Brain microvascular endothelial cell (primary cell): ENCODE measurements around the gene FAM3C.

Experiments
- DNase-seq: peaks from one replicate; pipeline ENCODE4 v3.0.0-alpha.2; 2020
- H3K27ac ChIP-seq: fragments of 250-450 bp; sonication (Bioruptor Pico); 2 replicates; pipeline ENCODE4 v1.5.1; 2020; ENCODE audit warnings: mild to moderate bottlenecking, moderate library complexity
- H3K27me3 ChIP-seq: fragments of 250-450 bp; sonication (Bioruptor Pico); replicated peaks from 2 replicates; pipeline ENCODE4 v1.5.1; 2020; ENCODE audit warnings: mild to moderate bottlenecking
- H3K36me3 ChIP-seq: fragments of 250-450 bp; sonication (Bioruptor Pico); replicated peaks from 2 replicates; pipeline ENCODE4 v1.5.1; 2020; ENCODE audit warnings: mild to moderate bottlenecking
- H3K4me3 ChIP-seq: 2 replicates; pipeline ENCODE4 v1.5.1; 2011; ENCODE audit warnings: low read depth, mild to moderate bottlenecking, control low read depth, low read length, moderate library complexity
- CTCF ChIP-seq: IDR thresholded peaks from 2 replicates; pipeline ENCODE4 v1.5.1; 2011; ENCODE audit warnings: low read depth, mild to moderate bottlenecking, moderate library complexity, low read length, control low read depth, inconsistent platforms; ENCODE audit errors: missing control alignments
- in situ Hi-C: cut with HindIII; loops from 2 replicates; pipeline ENCODE4 v1.10.0; 2017; ENCODE audit warnings: low sequenced_read_pairs, low pct_ligation_motif_present

The FAM3C gene

GRCh38 chr7:121397361-121397760 is 1.3 kb upstream of the FAM3C start:
- Histone ChIP-seq H3K4me3 (no peak overlapping the region), H3K27ac (no peak overlapping the region), H3K36me3 (peaks cover 4% of the 10 kb centered on the region), H3K27me3 (no peaks in the 10 kb centered on the region)
- no peak for DNase-seq
- in situ Hi-C loops = no loop called here
- TF ChIP-seq CTCF = no peak

DNA sequence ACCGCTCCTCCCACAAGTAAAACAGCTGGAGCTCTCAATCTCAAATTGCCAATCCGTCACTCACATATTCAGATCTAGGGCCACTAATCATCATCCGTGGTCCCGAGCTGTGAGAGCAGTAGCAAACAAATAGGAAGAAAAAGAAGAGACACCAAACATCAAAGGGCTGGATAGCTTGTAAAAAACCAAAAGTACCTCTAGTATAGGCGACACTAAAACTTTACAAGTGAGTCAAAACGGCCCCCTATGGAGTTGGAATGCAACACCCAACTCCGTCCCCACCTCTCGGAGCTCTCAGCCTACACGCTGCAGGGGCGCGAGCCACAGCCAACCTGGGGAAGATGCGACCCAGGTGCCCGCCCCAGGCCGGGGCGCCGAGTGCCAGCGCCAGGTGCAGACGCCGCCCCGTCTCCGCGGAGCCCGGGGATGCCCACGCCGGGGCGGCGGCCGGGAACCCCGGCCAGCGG is 581 bp downstream of the FAM3C start:
- Histone ChIP-seq H3K27me3 (no peaks in the 10 kb centered on the region), H3K4me3 (peak overlapping the region; percentile 82), H3K27ac (peak overlapping the region; percentile 77), H3K36me3 (peaks cover 6% of the 10 kb centered on the region)
- TF ChIP-seq CTCF = no peak
- peak; percentile 37 for DNase-seq
- in situ Hi-C loops = no loop called here

DNA sequence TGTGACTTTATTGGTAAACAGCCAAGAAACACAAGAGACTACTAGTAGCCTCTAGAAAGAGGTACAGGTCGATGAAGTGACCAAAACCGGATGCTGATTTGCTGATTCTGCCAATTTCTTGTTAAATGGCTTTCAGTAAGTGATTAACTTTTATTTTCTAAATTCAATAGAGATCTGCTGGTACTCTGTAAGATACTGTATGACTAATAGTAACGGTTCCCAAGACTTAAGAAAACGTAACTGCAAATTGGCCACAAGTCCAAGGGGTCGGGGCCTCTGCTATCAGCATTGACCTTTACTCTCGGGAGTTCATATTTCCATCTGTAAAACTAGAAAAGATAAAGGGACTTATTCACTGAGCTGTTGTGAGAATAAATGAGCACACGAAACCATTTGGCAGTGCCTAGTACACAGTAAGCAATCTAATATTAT is 1.4 kb downstream of the FAM3C start:
- Histone ChIP-seq H3K27ac (no peak overlapping the region), H3K27me3 (no peaks in the 10 kb centered on the region), H3K36me3 (peaks cover 6% of the 10 kb centered on the region), H3K4me3 (peak overlapping the region; percentile 82)
- no peak for TF ChIP-seq CTCF
- in situ Hi-C loops = no loop called here
- DNase-seq = no peak

GRCh38 chr7:121393005-121393366 is 3.1 kb downstream of the FAM3C start:
- Histone ChIP-seq H3K4me3 (no peak overlapping the region), H3K27ac (no peak overlapping the region), H3K36me3 (peaks cover 6% of the 10 kb centered on the region), H3K27me3 (no peaks in the 10 kb centered on the region)
- in situ Hi-C loops = no loop called here
- TF ChIP-seq CTCF = no peak
- DNase-seq = no peak

DNA sequence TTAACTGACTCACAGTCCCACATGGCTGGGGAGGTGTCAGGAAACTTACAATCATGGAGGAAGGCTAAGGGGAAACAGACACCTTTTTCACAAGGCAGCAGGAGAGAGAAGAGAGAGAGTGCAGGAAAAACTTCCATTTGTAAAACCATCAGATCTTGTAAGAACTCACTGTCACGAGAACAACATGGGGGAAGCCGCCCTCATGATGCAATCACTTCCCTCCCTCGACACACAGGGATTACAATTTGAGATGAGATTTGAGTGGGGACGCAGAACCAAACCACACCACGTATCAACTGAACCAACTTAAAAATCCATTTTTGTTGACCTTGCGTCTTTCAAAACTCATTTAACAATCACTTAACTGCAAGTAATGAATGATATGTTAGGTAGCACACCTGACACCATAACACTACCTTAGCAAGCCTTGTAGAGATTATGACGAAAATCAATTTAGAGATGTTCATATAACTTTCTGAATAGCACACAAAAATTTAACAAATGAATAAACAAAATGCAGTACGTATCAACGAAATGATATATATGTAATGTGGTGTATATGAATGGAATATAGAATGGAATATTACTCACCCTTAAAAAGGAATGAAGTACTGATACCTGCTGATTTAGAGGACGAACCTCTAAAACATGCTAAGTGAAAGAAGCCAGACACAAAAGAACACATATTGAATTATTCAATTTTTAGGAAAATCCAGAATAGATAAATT is 3.7 kb downstream of the FAM3C start:
- in situ Hi-C loops = no loop called here
- DNase-seq = no peak
- Histone ChIP-seq H3K4me3 (no peak overlapping the region), H3K36me3 (peaks cover 6% of the 10 kb centered on the region), H3K27ac (no peak overlapping the region), H3K27me3 (no peaks in the 10 kb centered on the region)
- TF ChIP-seq CTCF = no peak

DNA sequence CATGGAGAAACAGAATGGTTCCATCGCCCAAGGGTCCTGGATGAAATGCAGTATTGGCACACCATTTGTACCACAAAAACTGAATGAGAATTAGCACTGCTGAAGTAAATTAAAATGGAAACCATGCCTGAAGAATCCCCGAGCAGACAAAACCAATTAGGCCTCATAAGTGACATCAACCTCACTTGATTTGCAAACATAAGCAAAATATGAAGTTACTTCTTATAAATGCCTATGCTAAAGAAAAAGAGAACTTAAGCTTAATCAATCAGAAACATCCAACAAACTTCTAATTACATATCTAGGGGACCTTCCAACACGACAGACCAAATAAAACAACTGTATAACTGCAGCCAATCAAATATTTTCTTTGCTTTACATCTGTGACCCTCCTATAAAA is 4.4 kb downstream of the FAM3C start:
- TF ChIP-seq CTCF = no peak
- Histone ChIP-seq H3K36me3 (peaks cover 6% of the 10 kb centered on the region), H3K27ac (no peak overlapping the region), H3K4me3 (no peak overlapping the region), H3K27me3 (no peaks in the 10 kb centered on the region)
- no peak for DNase-seq
- in situ Hi-C loops = no loop called here
